ENCODE measurements around the gene NOD1.

The NOD1 gene

DNA sequence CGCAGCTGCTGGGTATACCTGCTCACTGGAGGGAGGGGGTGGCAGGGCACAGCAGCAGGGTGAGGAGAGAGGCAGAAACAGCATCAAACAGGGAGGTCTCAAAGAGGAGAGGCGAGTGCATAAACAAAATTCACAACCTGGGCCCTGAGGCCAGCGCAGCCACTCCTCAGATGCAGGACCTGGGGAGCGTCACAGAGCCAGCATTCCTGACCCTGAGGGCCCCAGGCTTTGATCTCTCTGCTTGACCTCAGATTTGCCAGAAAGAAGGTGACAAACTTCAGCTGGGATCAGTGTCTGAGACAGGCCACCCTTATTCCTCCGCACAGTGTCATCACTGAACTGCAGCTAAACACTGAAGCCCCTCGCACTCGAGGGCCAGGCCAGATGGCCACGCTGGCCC, 25.6 kb downstream of the NOD1 start:
- no peak for DNase-seq (ENCODE audit: low read depth)
- no peak overlapping the region for H3K4me3 ChIP-seq (ENCODE audit: low read depth, low read length)

DNA sequence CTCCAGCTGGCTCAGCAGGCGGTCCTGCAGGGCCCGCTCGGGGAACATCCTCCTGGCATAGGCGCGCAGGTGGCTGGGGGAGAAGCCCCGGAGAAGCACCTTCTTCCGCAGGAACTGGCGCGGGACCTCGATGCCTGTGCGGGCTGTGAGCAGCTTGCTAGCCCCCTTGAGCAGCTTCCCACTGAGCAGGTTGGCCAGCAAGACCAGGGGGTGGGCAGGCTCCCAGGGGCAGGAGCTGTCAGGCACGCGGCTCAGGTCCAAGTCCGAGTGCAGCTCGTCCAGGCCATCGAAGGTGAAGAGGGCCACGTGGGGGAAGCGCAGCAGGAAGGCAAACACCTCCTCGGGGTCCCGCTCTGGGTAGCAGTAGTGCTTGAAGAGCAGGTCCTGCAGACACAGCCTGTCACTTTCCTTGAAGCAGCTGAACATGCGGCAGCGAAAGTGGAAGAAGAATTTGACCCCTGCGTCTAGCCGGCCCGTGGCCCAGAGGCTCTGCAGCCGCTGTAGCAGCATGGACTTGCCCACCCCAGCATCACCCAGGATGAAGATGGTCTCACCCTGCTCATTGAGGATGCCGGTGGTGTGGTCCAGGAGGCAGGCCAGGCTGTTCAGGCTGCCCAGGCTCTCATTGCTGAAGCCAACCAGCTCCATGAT, 26.2 kb downstream of the NOD1 start:
- DNase-seq (ENCODE audit: low read depth) = no peak
- no peak overlapping the region for H3K4me3 ChIP-seq (ENCODE audit: low read depth, low read length)

GRCh38 chr7:30451539-30452279, 26.9 kb downstream of the NOD1 start:
- DNase-seq (ENCODE audit: low read depth) = no peak

GRCh38 chr7:30450983-30451497, 27.5 kb downstream of the NOD1 start:
- no peak overlapping the region for H3K4me3 ChIP-seq (ENCODE audit: low read depth, low read length)
- DNase-seq (ENCODE audit: low read depth) = no peak

More at GRCh38 chr7:30451539-30452279, 26.9 kb downstream of the NOD1 start:
- no peak overlapping the region for H3K4me3 ChIP-seq (ENCODE audit: low read depth, low read length)

- DNase-seq (ENCODE audit: low read depth) = no peak
- no peak overlapping the region for H3K4me3 ChIP-seq (ENCODE audit: low read depth, low read length)
Measured at GRCh38 chr7:30450240-30450982, 28.2 kb downstream of the NOD1 start.

- no peak for DNase-seq (ENCODE audit: low read depth)
- H3K4me3 ChIP-seq (ENCODE audit: low read depth, low read length) = no peak overlapping the region
Measured at GRCh38 chr7:30448461-30449189, 30.0 kb downstream of the NOD1 start.

- H3K4me3 ChIP-seq (ENCODE audit: low read depth, low read length) = no peak overlapping the region
- no peak for DNase-seq (ENCODE audit: low read depth)
Measured at GRCh38 chr7:30447466-30447865, 31.1 kb downstream of the NOD1 start.

DNA sequence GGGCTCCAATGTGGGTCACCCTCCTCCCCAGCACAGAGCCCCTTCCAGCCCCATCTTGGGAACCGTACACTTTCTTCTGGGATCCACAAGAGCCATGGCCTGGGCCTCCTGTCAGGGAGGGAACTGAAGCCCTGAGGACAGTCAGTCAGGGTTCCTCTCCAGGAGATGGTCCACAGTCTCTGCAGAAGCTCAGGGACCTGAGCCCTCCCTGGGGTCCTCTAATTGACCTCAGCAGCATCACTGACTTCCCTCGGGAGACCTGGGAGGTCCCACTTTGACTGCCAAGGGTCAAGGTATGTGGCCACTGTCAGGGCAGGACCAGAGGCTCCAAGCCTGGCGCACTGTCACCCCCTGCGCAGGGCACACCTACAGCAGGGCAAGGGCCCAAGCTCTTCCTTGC, 32.3 kb downstream of the NOD1 start:
- no peak overlapping the region for H3K4me3 ChIP-seq (ENCODE audit: low read depth, low read length)

GRCh38 chr7:30445770-30446169, 32.8 kb downstream of the NOD1 start:
- peak; percentile 29 for DNase-seq (ENCODE audit: low read depth)
- no peak overlapping the region for H3K4me3 ChIP-seq (ENCODE audit: low read depth, low read length)

More for the DNA sequence above, 32.3 kb downstream of the NOD1 start:
- DNase-seq (ENCODE audit: low read depth) = no peak

DNA sequence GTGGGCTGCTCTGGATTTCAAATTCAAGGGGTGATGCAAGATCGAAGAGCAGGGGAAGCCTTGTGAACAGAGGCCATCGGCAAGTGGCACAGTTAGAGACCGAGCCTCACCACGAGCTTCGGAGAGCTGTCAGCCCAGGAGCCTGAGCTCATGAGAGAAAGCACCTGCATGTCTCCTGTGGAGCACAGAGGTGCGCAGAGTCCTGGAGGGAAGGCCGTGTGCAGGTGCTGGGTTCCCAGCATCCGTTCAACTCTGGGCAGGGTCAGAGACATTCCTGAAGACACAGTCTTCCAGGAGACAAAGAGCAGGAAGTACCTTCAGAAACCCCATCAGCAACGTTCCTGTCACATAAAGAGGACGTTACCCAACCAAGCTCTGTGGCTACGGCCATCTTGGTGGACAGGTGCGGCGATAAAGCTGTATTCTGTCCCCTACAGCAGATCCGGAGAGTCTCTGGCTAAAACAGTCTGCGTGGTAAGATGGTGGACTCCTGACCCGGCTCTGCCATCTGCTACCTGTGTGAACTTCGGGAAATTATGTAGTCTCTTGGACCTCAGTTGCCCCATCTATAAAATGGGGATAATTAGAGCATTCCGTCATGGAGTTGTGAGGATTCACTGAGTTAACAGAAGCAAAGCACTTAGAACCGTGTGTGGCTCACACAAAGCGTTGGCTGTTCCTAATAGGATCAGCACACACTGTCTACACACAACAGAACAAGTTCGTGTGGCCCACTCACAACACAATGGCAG, 40.6 kb downstream of the NOD1 start:
- DNase-seq (ENCODE audit: low read depth) = no peak
- H3K4me3 ChIP-seq (ENCODE audit: low read depth, low read length) = no peak overlapping the region

DNA sequence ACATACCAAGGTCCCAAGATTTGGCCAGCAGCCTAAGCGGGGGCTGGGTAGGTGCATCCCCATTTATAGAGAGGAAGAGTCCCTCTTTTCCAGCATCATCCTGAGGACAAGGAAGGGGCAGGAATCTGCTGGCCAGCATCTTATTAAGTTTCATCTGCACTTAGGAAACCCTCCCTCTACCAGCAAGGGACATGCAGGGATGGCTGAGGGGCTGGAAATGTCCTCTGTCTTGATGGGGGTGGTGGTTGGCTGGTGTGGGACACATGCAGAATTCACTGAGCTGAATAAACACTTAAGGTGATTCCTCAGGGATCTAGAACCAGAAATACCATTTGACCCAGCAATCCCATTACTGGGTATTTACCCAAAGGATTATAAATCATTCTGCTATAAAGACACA, 42.1 kb downstream of the NOD1 start:
- no peak for DNase-seq (ENCODE audit: low read depth)
- no peak overlapping the region for H3K4me3 ChIP-seq (ENCODE audit: low read depth, low read length)

DNA sequence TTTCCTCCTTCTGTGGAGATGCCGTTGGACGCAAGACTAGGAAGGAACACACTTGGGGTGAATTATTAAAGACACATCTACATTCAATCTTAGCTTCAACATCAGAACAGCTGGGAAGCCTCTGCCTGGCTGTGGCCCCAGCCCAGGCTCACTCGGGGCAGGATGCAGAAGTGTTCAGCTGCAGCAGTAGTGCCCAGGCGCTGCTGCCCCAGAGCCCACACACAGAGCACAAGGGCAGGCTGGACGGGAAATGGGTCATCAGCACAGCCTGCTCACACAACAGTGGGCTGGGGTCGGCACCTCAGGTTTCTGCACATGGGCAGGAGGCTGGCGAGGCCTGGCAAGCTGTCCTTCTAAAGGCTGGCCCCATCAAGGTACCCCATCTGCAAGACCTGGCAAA, 42.5 kb downstream of the NOD1 start:
- no peak overlapping the region for H3K4me3 ChIP-seq (ENCODE audit: low read depth, low read length)

GRCh38 chr7:30434140-30434799, 44.3 kb downstream of the NOD1 start:
- H3K4me3 ChIP-seq (ENCODE audit: low read depth, low read length) = no peak overlapping the region
- DNase-seq (ENCODE audit: low read depth) = no peak

More for the DNA sequence above, 42.5 kb downstream of the NOD1 start:
- no peak for DNase-seq (ENCODE audit: low read depth)

DNA sequence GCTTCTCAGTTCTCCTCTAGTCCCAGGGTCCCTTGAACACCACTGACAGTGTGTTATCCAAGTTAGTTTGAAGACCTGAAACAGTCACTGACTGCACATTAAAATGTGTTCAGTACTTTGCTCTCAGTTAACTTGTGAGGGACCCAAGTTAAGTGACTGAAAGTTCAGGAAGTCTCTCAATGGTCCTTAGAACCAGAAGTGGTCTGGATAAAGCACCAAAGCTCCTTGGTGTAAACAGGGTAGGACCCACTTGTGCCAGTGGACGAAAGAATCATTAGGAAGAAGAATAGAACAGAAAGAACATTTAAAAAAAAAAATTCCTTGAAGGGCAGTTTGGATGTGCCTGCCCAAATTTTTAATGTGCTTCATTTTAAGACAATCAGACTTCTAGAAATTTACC, 45.1 kb downstream of the NOD1 start:
- no peak for DNase-seq (ENCODE audit: low read depth)
- H3K4me3 ChIP-seq (ENCODE audit: low read depth, low read length) = no peak overlapping the region

DNA sequence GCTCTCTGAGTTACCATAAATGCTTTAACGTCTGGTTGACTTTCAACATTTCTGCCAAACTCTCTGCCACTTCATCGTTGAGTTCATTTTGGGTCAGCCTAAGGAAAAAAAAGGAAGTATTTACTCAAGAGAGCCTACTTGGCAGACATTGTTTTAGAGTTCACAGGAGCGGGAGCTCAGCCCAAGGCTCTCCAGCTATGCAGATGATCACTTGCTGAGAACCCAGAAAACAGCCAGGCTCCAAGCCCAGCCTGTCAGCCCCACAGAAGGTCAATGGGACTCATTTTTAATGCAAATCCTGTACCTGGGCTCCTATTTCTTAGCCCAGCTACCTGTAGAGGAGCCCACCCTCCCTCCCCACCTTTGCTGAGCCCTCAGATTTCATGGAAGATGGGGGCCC, 45.5 kb downstream of the NOD1 start:
- H3K4me3 ChIP-seq (ENCODE audit: low read depth, low read length) = no peak overlapping the region

DNA sequence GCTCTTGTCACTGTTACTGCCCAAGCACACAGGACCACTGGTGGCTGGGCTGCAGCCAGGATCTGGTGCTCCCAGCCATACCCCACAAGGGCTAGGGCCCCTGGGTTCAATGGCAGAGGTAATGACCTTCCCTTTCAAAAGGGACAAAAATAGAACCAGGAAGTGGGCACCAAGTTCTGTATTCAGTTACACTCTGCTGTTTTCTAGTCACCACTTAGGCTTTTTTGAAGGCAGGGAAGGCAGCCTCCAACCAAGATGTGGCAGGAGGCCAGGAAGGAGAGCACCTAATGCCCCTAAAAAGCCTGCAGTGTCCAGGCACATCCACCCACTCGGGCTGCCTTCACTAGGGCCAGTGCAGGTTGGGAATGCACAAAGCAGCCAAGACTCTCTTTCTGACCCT, 47.8 kb downstream of the NOD1 start:
- no peak overlapping the region for H3K4me3 ChIP-seq (ENCODE audit: low read depth, low read length)
- DNase-seq (ENCODE audit: low read depth) = no peak

More for the DNA sequence above, 45.5 kb downstream of the NOD1 start:
- peak; percentile 69 for DNase-seq (ENCODE audit: low read depth)

DNA sequence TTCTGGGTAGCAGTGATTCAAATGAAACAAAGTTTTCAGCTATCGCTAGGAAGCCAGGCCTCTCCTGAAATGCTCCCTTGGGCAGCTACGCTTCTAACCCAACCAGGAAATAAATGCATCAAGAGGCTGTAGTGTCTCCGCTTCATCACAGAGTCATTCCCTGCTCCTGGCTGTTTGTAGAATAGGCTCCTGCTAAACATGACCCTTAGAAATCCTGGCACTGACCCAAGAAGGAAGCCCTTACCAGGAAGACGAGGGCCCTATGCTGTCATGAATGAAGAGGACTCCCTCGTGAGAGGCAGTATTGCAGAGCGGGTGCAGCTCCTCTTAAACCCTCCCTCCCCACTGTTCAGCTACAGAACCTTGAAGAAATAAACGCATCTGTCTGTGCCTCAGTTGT, 48.3 kb downstream of the NOD1 start:
- no peak overlapping the region for H3K4me3 ChIP-seq (ENCODE audit: low read depth, low read length)
- DNase-seq (ENCODE audit: low read depth) = no peak

GRCh38 chr7:30429156-30429530, 49.4 kb downstream of the NOD1 start:
- no peak overlapping the region for H3K4me3 ChIP-seq (ENCODE audit: low read depth, low read length)
- no peak for DNase-seq (ENCODE audit: low read depth)
